Uterus (tissue), 4 donors: ENCODE results near the gene KCNK3. TPM values are rescaled to one million over a fixed set of nuclear protein-coding genes. Genes with fewer than 3 reads are reported as not detected.

Source experiments
- DNase-seq, 2 donors: peaks; one replicate each; pipeline ENCODE4 v3.0.0-alpha.2; 2019 to 2020
- H3K27ac ChIP-seq, 2 donors: fragments of 200-600 bp; sonication (generic); 1 replicate in 1 of 2; 2 replicates in 1 of 2; pipeline ENCODE4 v1.5.1; 2016 to 2018
- H3K27me3 ChIP-seq, 2 donors: fragments of 200-600 bp; sonication (generic); one replicate each; pipeline ENCODE4 v1.5.1; 2018 to 2019; ENCODE audit warnings: control low read depth in 1 of 2
- H3K36me3 ChIP-seq, 2 donors: fragments of 200-600 bp; sonication (generic); one replicate each; pipeline ENCODE4 v1.5.1; 2019; ENCODE audit warnings: control low read depth in 1 of 2
- H3K4me1 ChIP-seq, 2 donors: fragments of 200-600 bp; sonication (generic); one replicate each; pipeline ENCODE4 v1.5.1; 2018 to 2019; ENCODE audit warnings: control low read depth in 1 of 2
- H3K4me3 ChIP-seq, 2 donors: fragments of 200-600 bp; sonication (generic); 1 replicate in 1 of 2; 2 replicates in 1 of 2; pipeline ENCODE4 v1.5.1; 2018 to 2019; ENCODE audit warnings: mild to moderate bottlenecking in 1 of 2
- H3K9me3 ChIP-seq, 2 donors: fragments of 200-600 bp; sonication (generic); one replicate each; pipeline ENCODE4 v1.5.1; 2019; ENCODE audit warnings: control low read depth in 1 of 2
- POLR2A ChIP-seq, 2 donors: fragments of 450-650 bp; IDR thresholded peaks; one replicate each; pipeline ENCODE4 v1.6.1; 2016; ENCODE audit warnings: antibody characterized with exemption in 2 of 2, mild to moderate bottlenecking in 1 of 2, moderate library complexity in 1 of 2
- intact Hi-C: fragments of 100-400 bp; cut with DNase I; formaldehyde crosslinking; loops from one replicate; pipeline ENCODE4 v1.15.1; 2023; ENCODE audit warnings: low total_unique reads
- total RNA-seq, 4 donors: library from RNA; depleted of rRNA in 3 of 4; stranded (reverse); fragments of >200 nt in 3 of 4; gene quantifications; one replicate each; pipeline versions ENCODE4 v1.1.0 to v1.2.4, GENCODE V29; 2014 to 2023
- TF ChIP-seq, protein P1 (sequence below), 4 experiments: fragments of 200-600 bp in 2 of 4; fragments of 450-650 bp in 2 of 4; sonication (generic) in 2 of 4; IDR thresholded peaks; one replicate each; pipeline ENCODE4 v1.5.1; 2016 to 2019; ENCODE audit warnings: antibody characterized with exemption in 4 of 4, mild to moderate bottlenecking in 2 of 4, moderate library complexity in 1 of 4
- donor health status: DM: yes; HTN: yes; CAD: no.

The KCNK3 gene
- total RNA-seq, 4 donors from 2014 or later: 0.29 to 7.8 (median 4.6) TPM

DNA sequence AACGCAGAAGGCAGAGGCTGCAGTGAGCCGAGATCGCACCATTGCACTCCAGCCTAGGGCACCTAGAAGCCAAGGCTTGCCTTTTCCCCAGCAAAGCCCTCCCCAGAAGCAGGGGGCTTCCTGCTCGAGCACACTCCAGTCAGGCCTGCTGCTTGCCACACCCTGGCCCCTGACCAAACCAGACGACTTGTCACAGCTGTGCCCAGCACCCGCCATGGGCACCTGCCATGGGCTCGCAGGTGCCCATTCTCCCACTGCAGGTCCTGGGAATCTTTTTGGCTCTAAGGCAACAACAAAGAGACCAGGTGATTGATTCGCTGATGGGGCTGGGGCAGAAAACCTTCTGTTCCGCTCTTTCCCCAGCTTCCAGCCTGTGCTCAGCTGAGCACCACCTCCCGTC, 4.9 kb downstream of the KCNK3 start:
- no peak overlapping the region for H3K4me3 ChIP-seq
- peaks cover 5% of the 10 kb centered on the region in 2 donors for H3K4me1 ChIP-seq
- peaks cover 0 to 21% of the 10 kb centered on the region in 2 donors for H3K27me3 ChIP-seq
- no peaks in the 10 kb centered on the region for H3K36me3 ChIP-seq
- intact Hi-C loops: no loop called here
- TF ChIP-seq, protein P1, sequence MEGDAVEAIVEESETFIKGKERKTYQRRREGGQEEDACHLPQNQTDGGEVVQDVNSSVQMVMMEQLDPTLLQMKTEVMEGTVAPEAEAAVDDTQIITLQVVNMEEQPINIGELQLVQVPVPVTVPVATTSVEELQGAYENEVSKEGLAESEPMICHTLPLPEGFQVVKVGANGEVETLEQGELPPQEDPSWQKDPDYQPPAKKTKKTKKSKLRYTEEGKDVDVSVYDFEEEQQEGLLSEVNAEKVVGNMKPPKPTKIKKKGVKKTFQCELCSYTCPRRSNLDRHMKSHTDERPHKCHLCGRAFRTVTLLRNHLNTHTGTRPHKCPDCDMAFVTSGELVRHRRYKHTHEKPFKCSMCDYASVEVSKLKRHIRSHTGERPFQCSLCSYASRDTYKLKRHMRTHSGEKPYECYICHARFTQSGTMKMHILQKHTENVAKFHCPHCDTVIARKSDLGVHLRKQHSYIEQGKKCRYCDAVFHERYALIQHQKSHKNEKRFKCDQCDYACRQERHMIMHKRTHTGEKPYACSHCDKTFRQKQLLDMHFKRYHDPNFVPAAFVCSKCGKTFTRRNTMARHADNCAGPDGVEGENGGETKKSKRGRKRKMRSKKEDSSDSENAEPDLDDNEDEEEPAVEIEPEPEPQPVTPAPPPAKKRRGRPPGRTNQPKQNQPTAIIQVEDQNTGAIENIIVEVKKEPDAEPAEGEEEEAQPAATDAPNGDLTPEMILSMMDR (IDR thresholded peaks at IDR 0.05): no peak
- no peak for TF ChIP-seq POLR2A (IDR thresholded peaks at IDR 0.05)
- DNase-seq: no peak
- no peaks in the 10 kb centered on the region for H3K9me3 ChIP-seq
- no peak overlapping the region for H3K27ac ChIP-seq

DNA sequence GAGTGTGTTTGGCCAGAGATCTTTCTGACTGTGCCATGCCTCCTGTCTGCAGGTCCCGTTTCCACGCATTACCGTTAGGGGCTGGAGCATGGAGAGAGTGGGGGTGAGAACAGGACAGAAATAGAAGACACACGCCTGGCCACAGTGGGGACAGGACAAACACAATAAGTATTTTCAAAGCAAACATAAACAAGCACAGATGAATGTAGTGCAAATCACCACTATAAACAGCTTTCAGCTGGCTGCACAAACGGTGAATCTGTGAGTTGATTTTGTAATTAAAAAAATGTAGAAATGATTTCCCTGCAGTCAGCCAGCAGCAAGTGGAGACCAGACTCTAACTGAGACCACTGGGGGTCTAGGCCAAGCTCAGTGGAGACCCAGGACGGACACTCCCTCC, 6.8 kb downstream of the KCNK3 start:
- no peaks in the 10 kb centered on the region for H3K9me3 ChIP-seq
- TF ChIP-seq, protein P1 (IDR thresholded peaks at IDR 0.05): no peak
- TF ChIP-seq POLR2A (IDR thresholded peaks at IDR 0.05): no peak
- H3K36me3 ChIP-seq: no peaks in the 10 kb centered on the region
- H3K4me1 ChIP-seq: no peaks in the 10 kb centered on the region
- peaks cover 0 to 15% of the 10 kb centered on the region in 2 donors for H3K27me3 ChIP-seq
- DNase-seq: no peak
- H3K27ac ChIP-seq: no peak overlapping the region
- intact Hi-C loops: no loop called here
- H3K4me3 ChIP-seq: no peak overlapping the region

DNA sequence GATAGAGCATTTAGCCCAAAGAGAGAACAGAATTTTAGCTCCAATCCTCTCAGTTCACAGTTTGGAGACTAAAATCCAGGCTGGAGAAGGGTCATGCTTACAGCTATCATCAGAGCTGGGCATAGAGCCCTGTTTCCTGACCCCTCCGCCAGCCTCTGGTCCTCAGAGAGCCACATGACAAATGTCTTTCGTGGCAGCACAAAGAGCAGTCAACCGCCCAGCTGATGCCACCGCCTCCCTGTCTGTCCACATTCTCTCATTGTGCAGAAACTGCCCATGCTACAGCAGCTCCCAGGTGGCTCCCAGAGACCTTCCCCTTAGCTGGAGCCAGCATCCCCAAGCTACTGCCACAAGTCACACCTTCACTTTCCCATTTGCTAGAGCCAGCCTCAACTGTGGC, 7.6 kb downstream of the KCNK3 start:
- intact Hi-C loops: no loop called here
- H3K9me3 ChIP-seq: no peaks in the 10 kb centered on the region
- no peak for TF ChIP-seq POLR2A (IDR thresholded peaks at IDR 0.05)
- TF ChIP-seq, protein P1 (IDR thresholded peaks at IDR 0.05): no peak
- no peaks in the 10 kb centered on the region for H3K36me3 ChIP-seq
- no peak for DNase-seq
- no peak overlapping the region for H3K27ac ChIP-seq
- no peaks in the 10 kb centered on the region for H3K4me1 ChIP-seq
- H3K27me3 ChIP-seq: peaks cover 0 to 8% of the 10 kb centered on the region in 2 donors
- H3K4me3 ChIP-seq: no peak overlapping the region

DNA sequence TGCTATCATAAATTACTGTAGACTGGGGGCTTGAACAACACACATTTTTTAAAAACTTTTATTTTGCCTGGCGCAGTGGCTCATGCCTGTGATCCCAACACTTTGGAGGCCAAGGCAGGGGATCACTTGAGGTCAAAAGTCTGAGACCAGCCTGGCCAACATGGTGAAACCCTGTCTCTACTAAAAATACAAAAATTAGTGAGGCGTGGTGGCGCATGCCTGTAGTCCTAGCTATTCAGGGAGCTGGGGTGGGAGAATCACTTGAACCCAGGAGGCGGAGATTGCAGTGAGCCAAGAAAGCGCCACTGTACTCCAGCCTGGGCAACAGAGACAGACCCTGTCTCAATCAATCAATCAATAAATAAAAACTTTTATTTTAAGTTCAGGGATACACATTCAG, 9.1 kb downstream of the KCNK3 start:
- Histone ChIP-seq H3K4me1 (no peaks in the 10 kb centered on the region), H3K9me3 (no peaks in the 10 kb centered on the region), H3K27ac (no peak overlapping the region), H3K36me3 (no peaks in the 10 kb centered on the region), H3K4me3 (no peak overlapping the region), H3K27me3 (no peaks in the 10 kb centered on the region)
- no peak for TF ChIP-seq POLR2A (IDR thresholded peaks at IDR 0.05)
- intact Hi-C loops: no loop called here
- no peak for DNase-seq

DNA sequence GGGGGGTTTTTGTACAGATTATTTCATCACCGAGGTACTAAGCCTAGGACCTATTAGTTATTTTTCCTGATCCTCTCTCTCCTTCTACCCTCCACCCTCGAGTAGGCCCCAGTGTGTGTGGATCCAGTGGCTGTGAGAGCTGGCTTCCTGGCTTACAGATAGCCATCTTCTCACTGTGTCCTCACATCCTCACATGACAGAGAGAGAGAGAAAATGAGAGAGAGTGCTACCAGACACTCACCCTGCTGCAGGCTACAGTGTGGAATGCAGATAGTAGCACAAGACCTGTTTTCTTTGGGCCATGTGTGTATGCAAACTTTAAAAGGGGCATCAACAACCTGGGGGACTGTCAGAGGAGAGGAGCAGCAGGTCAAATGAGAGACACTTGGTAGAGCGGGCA, 9.5 kb downstream of the KCNK3 start:
- no peak overlapping the region for H3K27ac ChIP-seq
- no peaks in the 10 kb centered on the region for H3K27me3 ChIP-seq
- intact Hi-C loops: no loop called here
- H3K4me1 ChIP-seq: no peaks in the 10 kb centered on the region
- no peak for DNase-seq
- H3K9me3 ChIP-seq: no peaks in the 10 kb centered on the region
- H3K36me3 ChIP-seq: no peaks in the 10 kb centered on the region
- TF ChIP-seq, protein P1 (IDR thresholded peaks at IDR 0.05): no peak
- TF ChIP-seq POLR2A (IDR thresholded peaks at IDR 0.05): no peak
- no peak overlapping the region for H3K4me3 ChIP-seq

DNA sequence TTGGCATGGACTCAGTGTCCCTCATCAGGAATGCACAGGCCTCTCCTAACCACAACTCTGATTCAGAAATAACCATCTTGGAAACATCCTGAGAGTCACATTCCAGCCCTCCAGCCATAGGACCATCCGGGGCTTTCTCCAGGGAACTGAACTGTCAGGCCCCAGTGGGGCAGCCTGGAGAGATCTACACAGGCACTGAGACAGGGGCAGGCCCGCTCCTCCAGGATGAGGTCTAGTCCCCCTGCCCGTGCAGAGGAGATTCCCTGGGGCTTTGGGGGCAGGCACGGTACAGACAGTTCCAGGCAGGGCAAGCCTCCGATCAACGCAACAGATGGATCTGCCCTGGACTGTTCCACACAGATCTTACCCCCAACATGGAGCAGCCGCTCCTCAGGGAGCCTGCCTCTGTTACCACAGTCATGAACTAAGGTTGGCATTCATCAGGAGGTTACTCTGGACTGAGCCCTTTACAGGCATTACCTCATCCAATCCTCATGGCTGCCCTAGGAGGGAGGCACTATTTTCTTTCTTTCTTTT, 12.0 kb downstream of the KCNK3 start:
- DNase-seq: no peak
- H3K4me3 ChIP-seq: no peak overlapping the region
- no peaks in the 10 kb centered on the region for H3K27me3 ChIP-seq
- H3K4me1 ChIP-seq: no peaks in the 10 kb centered on the region
- no peaks in the 10 kb centered on the region for H3K9me3 ChIP-seq
- TF ChIP-seq, protein P1 (IDR thresholded peaks at IDR 0.05): no peak
- TF ChIP-seq POLR2A (IDR thresholded peaks at IDR 0.05): no peak
- intact Hi-C loops: no loop called here
- no peak overlapping the region for H3K27ac ChIP-seq
- no peaks in the 10 kb centered on the region for H3K36me3 ChIP-seq
